Skeletal muscle tissue (tissue), 4 donors: Measurements from ENCODE around the gene BHLHE41. TPM values are rescaled to one million over a fixed set of nuclear protein-coding genes. Genes with fewer than 3 reads are reported as not detected.

ENCODE experiments used
- H3K27ac ChIP-seq: one replicate; pipeline ENCODE4 v1.7.0; 2013; ENCODE audit warnings: mild to moderate bottlenecking, low read depth, low read length, inconsistent platforms
- H3K27me3 ChIP-seq, 3 donors: one replicate each; pipeline ENCODE4 v1.7.0; 2013; ENCODE audit warnings: low read length in 3 of 3; ENCODE audit not compliant: control insufficient read depth in 3 of 3, insufficient read depth in 3 of 3
- H3K36me3 ChIP-seq, 3 donors: one replicate each; pipeline ENCODE4 v1.7.0; 2013; ENCODE audit warnings: low read length in 3 of 3; ENCODE audit not compliant: control insufficient read depth in 3 of 3, insufficient read depth in 3 of 3
- H3K4me1 ChIP-seq, 3 donors: one replicate each; pipeline ENCODE4 v1.7.0; 2013; ENCODE audit warnings: low read length in 3 of 3, mild to moderate bottlenecking in 3 of 3; ENCODE audit not compliant: control insufficient read depth in 3 of 3, insufficient read depth in 3 of 3
- H3K4me3 ChIP-seq, 3 donors: one replicate each; pipeline ENCODE4 v1.7.0; 2013; ENCODE audit warnings: low read length in 3 of 3
- H3K9ac ChIP-seq, 3 donors: one replicate each; pipeline ENCODE4 v1.7.0; 2013; ENCODE audit warnings: low read length in 3 of 3, mild to moderate bottlenecking in 3 of 3, moderate library complexity in 2 of 3, low read depth in 1 of 3
- H3K9me3 ChIP-seq, 3 donors: one replicate each; pipeline ENCODE4 v1.7.0; 2013; ENCODE audit warnings: low read length in 3 of 3; ENCODE audit not compliant: control insufficient read depth in 3 of 3
- total RNA-seq: library from RNA; depleted of rRNA; stranded (reverse); fragments of >200 nt; gene quantifications from one replicate; pipeline ENCODE4 v1.2.3, GENCODE V29; 2014
- donor health status: Osteomylitis.

Gene BHLHE41
- total RNA-seq, 1 donor from 2014 or later: 1.0 TPM

GRCh38 chr12:26090836-26091510 is 33.9 kb downstream of the BHLHE41 start:
- Histone ChIP-seq H3K27ac (no peak overlapping the region), H3K4me3 (no peak overlapping the region), H3K9me3 (no peaks in the 10 kb centered on the region), H3K36me3 (no peaks in the 10 kb centered on the region), H3K9ac (no peak overlapping the region), H3K27me3 (no peaks in the 10 kb centered on the region), H3K4me1 (no peaks in the 10 kb centered on the region)

GRCh38 chr12:26088998-26089397 is 35.8 kb downstream of the BHLHE41 start:
- Histone ChIP-seq H3K4me3 (no peak overlapping the region), H3K9me3 (no peaks in the 10 kb centered on the region), H3K36me3 (no peaks in the 10 kb centered on the region), H3K27ac (no peak overlapping the region), H3K9ac (no peak overlapping the region), H3K4me1 (no peaks in the 10 kb centered on the region), H3K27me3 (no peaks in the 10 kb centered on the region)

GRCh38 chr12:26086936-26087335 is 37.9 kb downstream of the BHLHE41 start:
- H3K9ac ChIP-seq: no peak overlapping the region
- H3K4me3 ChIP-seq: no peak overlapping the region
- H3K27me3 ChIP-seq: no peaks in the 10 kb centered on the region
- no peaks in the 10 kb centered on the region for H3K36me3 ChIP-seq
- no peaks in the 10 kb centered on the region for H3K9me3 ChIP-seq
- H3K27ac ChIP-seq: no peak overlapping the region
- no peaks in the 10 kb centered on the region for H3K4me1 ChIP-seq

- Histone ChIP-seq H3K9me3 (no peaks in the 10 kb centered on the region), H3K4me1 (no peaks in the 10 kb centered on the region), H3K27me3 (no peaks in the 10 kb centered on the region)
These were observed 43.9 kb downstream of the BHLHE41 start for GRCh38 chr12:26080911-26081310.

GRCh38 chr12:26077915-26078702 is 46.7 kb downstream of the BHLHE41 start:
- Histone ChIP-seq H3K4me3 (no peak overlapping the region), H3K9ac (no peak overlapping the region), H3K27ac (no peak overlapping the region), H3K36me3 (no peaks in the 10 kb centered on the region), H3K27me3 (no peaks in the 10 kb centered on the region), H3K4me1 (no peaks in the 10 kb centered on the region), H3K9me3 (no peaks in the 10 kb centered on the region)

More at GRCh38 chr12:26080911-26081310, 43.9 kb downstream of the BHLHE41 start:
- Histone ChIP-seq H3K27ac (no peak overlapping the region), H3K36me3 (no peaks in the 10 kb centered on the region), H3K4me3 (no peak overlapping the region), H3K9ac (no peak overlapping the region)

Other genes with a start within 250 kb of the BHLHE41 start
- gene RASSF8, start 166.4 kb downstream of the BHLHE41 start, total RNA-seq: 29.7 TPM
- 56.9 TPM for gene SSPN, start 70.5 kb upstream of the BHLHE41 start, total RNA-seq